Immature natural killer cell (primary cell): ENCODE results near the gene ALAS2. TPM values are rescaled to one million over a fixed set of nuclear protein-coding genes. Genes with fewer than 3 reads are reported as not detected.
"Not testable (repeated sequence)": the region's sequence is repeated elsewhere in the genome, so short reads cannot be mapped to it uniquely, and the experiment has no call there.

ENCODE experiments used
- DNase-seq, 3 donors: peaks; one replicate each; pipeline ENCODE4 v3.0.0; 2022; ENCODE audit warnings: mixed read lengths in 1 of 3
- H3K27ac Mint-ChIP-seq, 6 donors: one replicate each; pipeline ENCODE4 v1.8.0; 2020; ENCODE audit warnings: mixed read lengths in 6 of 6, mild to moderate bottlenecking in 5 of 6, inconsistent platforms in 4 of 6, moderate library complexity in 3 of 6
- H3K27me3 Mint-ChIP-seq, 3 donors: one replicate each; pipeline ENCODE4 v1.8.0; 2020 to 2021; ENCODE audit warnings: low read depth in 3 of 3, mild to moderate bottlenecking in 3 of 3, mixed read lengths in 3 of 3, moderate library complexity in 3 of 3, inconsistent platforms in 1 of 3
- H3K36me3 Mint-ChIP-seq, 3 donors: one replicate each; pipeline ENCODE4 v1.8.0; 2020; ENCODE audit warnings: mixed read lengths in 3 of 3, inconsistent platforms in 2 of 3, mild to moderate bottlenecking in 2 of 3
- H3K4me1 Mint-ChIP-seq, 2 donors: one replicate each; pipeline ENCODE4 v1.8.0; 2020; ENCODE audit warnings: inconsistent platforms in 2 of 2, mild to moderate bottlenecking in 2 of 2, mixed read lengths in 2 of 2, moderate library complexity in 1 of 2
- H3K4me3 Mint-ChIP-seq, 5 donors: one replicate each; pipeline ENCODE4 v1.8.0; 2020; ENCODE audit warnings: mild to moderate bottlenecking in 5 of 5, mixed read lengths in 5 of 5, inconsistent platforms in 3 of 5, moderate library complexity in 3 of 5
- H3K9me3 Mint-ChIP-seq, 6 donors: one replicate each; pipeline ENCODE4 v1.8.0; 2020; ENCODE audit warnings: mild to moderate bottlenecking in 6 of 6, mixed read lengths in 6 of 6, inconsistent platforms in 4 of 6, moderate library complexity in 3 of 6
- polyA plus RNA-seq, 3 donors: library from polyadenylated mRNA; unstranded; fragments of 300-500 nt; fragmentation: Illumina TruSeq; gene quantifications; one replicate each; pipeline ENCODE4 v1.2.3, GENCODE V29; 2021

ALAS2 gene
- polyA plus RNA-seq, 3 donors from 2014 or later: 0.17 to 8.6 (median 0.82) TPM

- H3K36me3 Mint-ChIP-seq: no peaks in the 10 kb centered on the region
- H3K4me3 Mint-ChIP-seq: no peak overlapping the region
- no peak overlapping the region for H3K27ac Mint-ChIP-seq
- peaks cover 7 to 9% of the 10 kb centered on the region in 2 donors for H3K4me1 Mint-ChIP-seq
- peaks cover 1 to 8% (median 4%) of the 10 kb centered on the region in 3 donors for H3K27me3 Mint-ChIP-seq
- DNase-seq: no peak
- no peaks in the 10 kb centered on the region for H3K9me3 Mint-ChIP-seq
These were observed 36.0 kb downstream of the ALAS2 start for GRCh38 chrX:54994668-54995351.

- H3K4me3 Mint-ChIP-seq: no peak within 1 kb of the TSS
- H3K9me3 Mint-ChIP-seq: no peaks in the 10 kb centered on the region
- no peaks in the 10 kb centered on the region for H3K36me3 Mint-ChIP-seq
- H3K4me1 Mint-ChIP-seq: peaks cover under 1 to 2% of the 10 kb centered on the region in 2 donors
- DNase-seq: no peak
- no peak within 1 kb of the TSS for H3K27ac Mint-ChIP-seq
- H3K27me3 Mint-ChIP-seq: peaks cover 1 to 8% (median 2%) of the 10 kb centered on the region in 3 donors
These were observed 36.7 kb downstream of the ALAS2 start, which contains the start of gene PFKFB1 for GRCh38 chrX:54994099-54994498. Gene PFKFB1 (minus strand): TSS chrX:54994188. CDS start chrX:54994007, 181 bp downstream.

GRCh38 chrX:54992911-54993622 is 37.7 kb downstream of the ALAS2 start:
- Mint-ChIP-seq H3K36me3 (no peaks in the 10 kb centered on the region), H3K4me3 (no peak overlapping the region), H3K9me3 (no peaks in the 10 kb centered on the region), H3K27me3 (peaks cover 1 to 8% (median 2%) of the 10 kb centered on the region in 3 donors), H3K4me1 (no peaks in the 10 kb centered on the region), H3K27ac (no peak overlapping the region)
- no peak for DNase-seq

- Mint-ChIP-seq H3K9me3 (no peaks in the 10 kb centered on the region), H3K27ac (no peak overlapping the region), H3K4me1 (no peaks in the 10 kb centered on the region)
These were observed 39.1 kb downstream of the ALAS2 start for GRCh38 chrX:54991706-54992105.

GRCh38 chrX:54983306-54983705 is 47.5 kb downstream of the ALAS2 start:
- not testable (repeated sequence) for H3K9me3 Mint-ChIP-seq, H3K4me1 Mint-ChIP-seq, DNase-seq, H3K27ac Mint-ChIP-seq, H3K4me3 Mint-ChIP-seq, H3K36me3 Mint-ChIP-seq
- H3K27me3 Mint-ChIP-seq: peaks cover 0 to 16% (median 2%) of the 10 kb centered on the region in 3 donors

More at GRCh38 chrX:54991706-54992105, 39.1 kb downstream of the ALAS2 start:
- no peak overlapping the region for H3K4me3 Mint-ChIP-seq
- peaks cover 1 to 5% (median 2%) of the 10 kb centered on the region in 3 donors for H3K27me3 Mint-ChIP-seq
- no peak for DNase-seq
- no peaks in the 10 kb centered on the region for H3K36me3 Mint-ChIP-seq

- Mint-ChIP-seq H3K4me3 (no peak overlapping the region), H3K9me3 (peaks cover 0 to 3% (median 0%) of the 10 kb centered on the region in 6 donors), H3K27ac (no peak overlapping the region), H3K4me1 (no peaks in the 10 kb centered on the region), H3K27me3 (peaks cover 1 to 23% (median 2%) of the 10 kb centered on the region in 3 donors), H3K36me3 (no peaks in the 10 kb centered on the region)
- no peak for DNase-seq
These were observed 50.4 kb downstream of the ALAS2 start for GRCh38 chrX:54980334-54980733.

- no peaks in the 10 kb centered on the region for H3K36me3 Mint-ChIP-seq
- no peak for DNase-seq
- no peak overlapping the region for H3K27ac Mint-ChIP-seq
- H3K4me1 Mint-ChIP-seq: no peaks in the 10 kb centered on the region
- H3K9me3 Mint-ChIP-seq: peaks cover 0 to 3% (median 0%) of the 10 kb centered on the region in 6 donors
- H3K27me3 Mint-ChIP-seq: peaks cover 1 to 25% (median 2%) of the 10 kb centered on the region in 3 donors
- no peak overlapping the region for H3K4me3 Mint-ChIP-seq
These were observed 51.3 kb downstream of the ALAS2 start for GRCh38 chrX:54979432-54979831.

GRCh38 chrX:54978448-54978847 is 52.3 kb downstream of the ALAS2 start:
- H3K9me3 Mint-ChIP-seq: peaks cover 0 to 3% (median 0%) of the 10 kb centered on the region in 6 donors
- DNase-seq: no peak
- no peaks in the 10 kb centered on the region for H3K36me3 Mint-ChIP-seq
- H3K4me1 Mint-ChIP-seq: no peaks in the 10 kb centered on the region
- H3K27ac Mint-ChIP-seq: no peak overlapping the region
- no peak overlapping the region for H3K4me3 Mint-ChIP-seq
- peaks cover 1 to 19% (median 2%) of the 10 kb centered on the region in 3 donors for H3K27me3 Mint-ChIP-seq

- Mint-ChIP-seq H3K4me1 (no peaks in the 10 kb centered on the region), H3K27me3 (peaks cover 1 to 19% (median 2%) of the 10 kb centered on the region in 3 donors), H3K27ac (no peak overlapping the region), H3K9me3 (peaks cover 0 to 2% (median 0%) of the 10 kb centered on the region in 6 donors), H3K4me3 (no peak overlapping the region), H3K36me3 (no peaks in the 10 kb centered on the region)
- DNase-seq: no peak
These were observed 53.4 kb downstream of the ALAS2 start for GRCh38 chrX:54977387-54977786.

- Mint-ChIP-seq H3K9me3 (no peaks in the 10 kb centered on the region), H3K27ac (peak overlapping the region in 1 of 6 donors; percentile 2), H3K4me1 (no peaks in the 10 kb centered on the region), H3K36me3 (no peaks in the 10 kb centered on the region), H3K27me3 (peaks cover 0 to 2% (median 0%) of the 10 kb centered on the region in 3 donors), H3K4me3 (peak overlapping the region in 1 of 5 donors; percentile 7)
- DNase-seq: no peak
These were observed 65.8 kb downstream of the ALAS2 start for GRCh38 chrX:54964766-54965497.

GRCh38 chrX:54961750-54962149 is 69.0 kb downstream of the ALAS2 start:
- H3K4me3 Mint-ChIP-seq: no peak overlapping the region
- H3K4me1 Mint-ChIP-seq: no peaks in the 10 kb centered on the region
- H3K27me3 Mint-ChIP-seq: peaks cover 0 to 2% (median 0%) of the 10 kb centered on the region in 3 donors
- no peak for DNase-seq
- no peak overlapping the region for H3K27ac Mint-ChIP-seq
- H3K9me3 Mint-ChIP-seq: no peaks in the 10 kb centered on the region
- H3K36me3 Mint-ChIP-seq: no peaks in the 10 kb centered on the region
